ENCODE results near the gene CD96. TPM values are rescaled to one million over a fixed set of nuclear protein-coding genes. Genes with fewer than 3 reads are reported as not detected.

CD96 gene
- total RNA-seq, 1 donor from 2014 or later = not detected

- TF ChIP-seq CTCF (conservative IDR thresholded peaks at IDR 0.05) = no peak
- H3K9me3 Mint-ChIP-seq = no peaks in the 10 kb centered on the region
- H3K36me3 Mint-ChIP-seq (ENCODE audit: low read depth) = no peaks in the 10 kb centered on the region
- no peak overlapping the region for H3K4me3 Mint-ChIP-seq
- no peak for DNase-seq (ENCODE audit: low read depth, low spot score)
- H3K4me1 Mint-ChIP-seq = peaks cover 4% of the 10 kb centered on the region
- H3K27me3 Mint-ChIP-seq (ENCODE audit: low read depth) = no peaks in the 10 kb centered on the region
- no peak overlapping the region for H3K27ac Mint-ChIP-seq (ENCODE audit: unreplicated experiment)
These were observed 153.7 kb downstream of the CD96 start for GRCh38 chr3:111695636-111696117.

- Mint-ChIP-seq H3K4me3 (no peak overlapping the region), H3K9me3 (no peaks in the 10 kb centered on the region), H3K36me3 (ENCODE audit: low read depth) (no peaks in the 10 kb centered on the region), H3K27me3 (ENCODE audit: low read depth) (no peaks in the 10 kb centered on the region), H3K27ac (ENCODE audit: unreplicated experiment) (no peak overlapping the region), H3K4me1 (no peaks in the 10 kb centered on the region)
- TF ChIP-seq CTCF (conservative IDR thresholded peaks at IDR 0.05) = no peak
- no peak for DNase-seq (ENCODE audit: low read depth, low spot score)
These were observed 158.1 kb downstream of the CD96 start for GRCh38 chr3:111700054-111700453.

GRCh38 chr3:111701292-111701906, 159.4 kb downstream of the CD96 start:
- no peak for DNase-seq (ENCODE audit: low read depth, low spot score)
- H3K27ac Mint-ChIP-seq (ENCODE audit: unreplicated experiment) = no peak overlapping the region
- no peak for TF ChIP-seq CTCF (conservative IDR thresholded peaks at IDR 0.05)
- no peaks in the 10 kb centered on the region for H3K27me3 Mint-ChIP-seq (ENCODE audit: low read depth)
- H3K9me3 Mint-ChIP-seq = no peaks in the 10 kb centered on the region
- H3K4me3 Mint-ChIP-seq = no peak overlapping the region
- no peaks in the 10 kb centered on the region for H3K4me1 Mint-ChIP-seq
- H3K36me3 Mint-ChIP-seq (ENCODE audit: low read depth) = no peaks in the 10 kb centered on the region

Other genes with a start within 250 kb of the CD96 start
- not detected in 2 replicates for gene ZBED2, start 53.1 kb downstream of the CD96 start, total RNA-seq
- gene PLCXD2, start 132.5 kb downstream of the CD96 start, total RNA-seq = 5.7 and 6.8 TPM in 2 replicates